Panc1 (cell line): ENCODE data around the gene SEPTIN8.

Experiments used
- CTCF ChIP-seq: fragments of 450-650 bp; IDR thresholded peaks from 2 replicates; pipeline ENCODE4 v1.5.1; 2017; ENCODE audit warnings: mild to moderate bottlenecking
- POLR2AphosphoS5 ChIP-seq: IDR thresholded peaks from 2 replicates; pipeline ENCODE4 v1.6.1; 2012; ENCODE audit warnings: mild to moderate bottlenecking, low read depth, low read length, moderate library complexity
- REST ChIP-seq, 2 experiments: IDR thresholded peaks; 2 replicates each; pipeline ENCODE4 v1.6.1; 2011 to 2012; ENCODE audit warnings: low read depth in 2 of 2, control low read depth in 1 of 2, low read length in 1 of 2, mild to moderate bottlenecking in 1 of 2, moderate library complexity in 1 of 2; ENCODE audit not compliant: insufficient read depth in 1 of 2
- SIN3A ChIP-seq: IDR thresholded peaks from 2 replicates; pipeline ENCODE4 v1.6.1; 2012; ENCODE audit warnings: low read depth, mild to moderate bottlenecking, low read length, moderate library complexity, borderline replicate concordance; ENCODE audit not compliant: insufficient read depth
- TCF7L2 ChIP-seq: IDR thresholded peaks from 2 replicates; pipeline ENCODE4 v1.6.1; 2011; ENCODE audit warnings: mild to moderate bottlenecking, low read depth, low read length, inconsistent platforms

- no peak for TF ChIP-seq CTCF
- TF ChIP-seq POLR2AphosphoS5 = no peak
- no peak for TF ChIP-seq REST (IDR thresholded peaks at IDR 0.05; ENCODE audit: insufficient read depth in 1 of 2, low read depth in 2 of 2, low read length in 1 of 2)
- no peak for TF ChIP-seq TCF7L2
- no peak for TF ChIP-seq SIN3A
These were observed 48.2 kb upstream of the SEPTIN8 start for GRCh38 chr5:132825033-132825833.
